ENCODE measurements around the gene HSFX2.

GRCh38 chrX:149569770-149570169 lies 25.3 kb downstream of the HSFX2 start:
- TF ChIP-seq CTCF (IDR thresholded peaks at IDR 0.05; ENCODE audit: low read length) (no peak), EZH2 (optimal IDR thresholded peaks at IDR 0.05; ENCODE audit: low read depth, low read length) (no peak)
